GM04503 (cell line): Measurements from ENCODE around the gene HS1BP3.

Experiments
- DNase-seq: peaks from one replicate; pipeline ENCODE4 v3.0.0-alpha.2; 2012; ENCODE audit warnings: low read depth

Gene HS1BP3

GRCh38 chr2:20599001-20599600, 51.8 kb downstream of the HS1BP3 start:
- no peak for DNase-seq

GRCh38 chr2:20597860-20598183, 53.1 kb downstream of the HS1BP3 start:
- no peak for DNase-seq

DNA sequence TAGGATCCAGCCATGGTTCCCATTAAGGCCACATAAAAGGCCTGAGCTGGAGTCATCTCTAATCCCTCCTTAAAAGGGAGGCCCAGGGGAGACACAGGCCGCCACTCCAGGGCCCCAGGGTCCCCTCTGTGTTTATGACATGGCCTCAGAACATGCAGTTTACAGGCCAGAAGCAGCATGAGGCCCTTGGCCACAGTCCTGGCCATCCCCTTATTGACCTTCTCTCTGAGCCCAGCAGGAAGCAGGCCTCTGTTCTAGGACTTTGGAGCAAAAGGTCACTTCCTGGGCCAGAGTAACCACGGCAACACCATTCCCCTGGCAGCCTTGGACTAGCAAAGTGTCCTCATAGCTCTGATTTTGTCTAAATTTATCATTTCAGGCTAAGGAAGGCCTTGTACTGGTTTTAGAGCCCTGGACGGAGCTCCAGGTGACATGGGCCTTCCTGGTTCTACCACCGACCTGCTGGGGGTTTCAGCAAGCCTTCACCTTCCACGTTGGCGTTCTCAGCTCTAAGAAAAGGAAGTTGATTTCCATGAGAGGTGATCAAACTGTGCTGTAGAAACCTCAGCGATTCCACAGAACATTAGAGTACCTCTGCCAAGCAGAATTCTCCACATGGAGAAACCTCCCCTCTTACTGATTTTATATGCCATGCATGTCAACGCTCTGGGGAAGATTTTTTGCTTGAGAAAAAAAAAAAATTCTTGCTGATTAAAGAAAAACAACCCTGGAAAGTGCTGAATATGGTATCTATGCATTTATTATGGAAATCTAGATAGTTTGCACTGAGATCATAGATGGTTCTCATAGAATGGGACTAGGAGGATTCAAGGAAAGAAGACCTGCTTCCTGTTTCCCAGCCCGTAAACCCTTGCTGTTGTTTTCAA, 53.7 kb downstream of the HS1BP3 start:
- DNase-seq = no peak

DNA sequence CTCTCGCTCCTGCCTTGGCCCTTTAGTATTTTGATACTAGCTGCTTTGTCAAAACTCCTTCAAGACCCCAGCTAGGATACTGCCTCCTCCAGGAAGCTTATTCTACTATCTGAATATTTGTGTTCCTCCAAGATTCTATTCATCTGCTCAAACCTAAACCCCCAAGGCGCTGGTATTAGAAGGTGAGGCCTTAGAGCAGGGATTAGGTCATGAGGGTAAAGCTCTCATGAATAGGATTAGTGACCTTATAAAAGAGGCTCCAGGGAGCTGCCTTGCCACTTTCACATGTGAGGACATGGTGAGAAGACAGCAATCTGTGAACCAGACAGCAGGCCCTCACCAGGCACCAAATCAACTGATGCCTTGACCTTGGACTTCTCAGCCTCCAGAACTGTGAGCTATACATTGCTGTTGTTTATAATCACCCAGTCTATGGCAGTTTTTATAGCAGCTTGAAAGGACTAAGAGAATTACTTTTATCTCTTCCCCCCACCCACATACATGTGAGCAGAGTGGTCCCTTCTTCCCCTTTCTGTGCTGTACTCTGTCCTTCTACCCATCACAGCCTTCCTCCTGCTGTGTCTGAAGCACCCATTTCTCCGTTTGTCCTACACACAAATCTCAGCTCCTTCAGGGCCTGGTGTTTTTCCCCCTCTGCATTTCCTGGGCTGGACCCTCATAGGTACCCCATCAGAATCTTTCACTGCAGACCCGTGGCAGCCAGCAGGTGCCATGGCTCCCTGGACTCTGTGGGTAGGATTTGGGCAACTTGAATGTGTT, 54.5 kb downstream of the HS1BP3 start:
- no peak for DNase-seq

DNA sequence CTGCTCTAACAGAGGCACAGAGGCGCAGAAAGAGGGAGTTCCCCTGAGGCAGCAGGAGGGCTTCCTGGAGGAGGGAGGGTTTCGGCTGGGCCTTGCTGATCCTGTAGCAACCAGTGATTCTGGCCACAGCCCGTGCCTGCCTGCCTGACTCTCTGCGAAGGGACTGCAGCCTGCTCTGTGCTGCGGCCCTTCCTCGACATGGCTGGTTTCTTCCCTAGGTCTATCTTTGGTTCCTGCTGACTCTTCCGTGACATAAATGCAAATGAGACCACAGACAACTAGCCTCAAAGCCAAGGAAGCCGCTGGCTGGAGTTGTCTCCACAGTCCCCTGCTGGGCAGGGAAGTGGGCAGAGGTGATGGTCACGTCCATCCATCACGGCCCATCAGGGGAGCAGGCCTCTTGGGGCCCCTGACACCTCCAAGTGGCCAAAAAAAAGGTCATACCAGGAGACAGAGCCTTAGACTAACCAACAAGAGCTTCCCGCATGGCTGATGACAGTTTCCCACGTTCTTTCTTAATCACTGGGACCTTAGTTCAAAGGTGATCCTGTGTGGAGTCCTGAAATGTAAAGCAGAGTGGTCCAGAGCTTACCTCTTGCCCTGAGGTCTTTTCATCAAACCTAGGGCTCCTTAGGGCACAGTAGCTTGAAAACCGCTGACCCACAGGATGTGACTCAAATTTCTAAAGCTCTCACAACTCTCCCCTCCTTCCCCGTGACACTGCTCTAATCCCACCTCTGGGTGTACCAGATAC, 55.3 kb downstream of the HS1BP3 start:
- no peak for DNase-seq

DNA sequence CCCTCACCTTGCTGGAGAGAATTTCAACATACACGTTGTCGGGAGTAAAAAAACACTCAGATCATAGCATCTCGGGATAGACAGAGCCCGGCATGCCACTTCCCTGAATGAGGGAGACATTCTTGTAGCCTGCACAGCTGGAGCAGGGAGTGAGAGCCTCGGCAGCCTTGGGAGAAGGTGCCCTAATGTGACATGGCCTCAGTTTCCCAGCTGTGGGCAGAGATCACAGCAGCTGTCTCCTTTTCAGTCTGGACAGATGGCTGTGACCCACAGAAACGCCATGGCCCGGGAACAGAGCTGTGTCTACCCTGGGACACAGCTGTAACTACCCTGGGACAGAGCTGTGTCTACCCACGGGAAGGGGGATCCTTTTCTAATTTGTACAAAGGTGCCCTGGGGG, 55.9 kb downstream of the HS1BP3 start:
- DNase-seq = no peak

DNA sequence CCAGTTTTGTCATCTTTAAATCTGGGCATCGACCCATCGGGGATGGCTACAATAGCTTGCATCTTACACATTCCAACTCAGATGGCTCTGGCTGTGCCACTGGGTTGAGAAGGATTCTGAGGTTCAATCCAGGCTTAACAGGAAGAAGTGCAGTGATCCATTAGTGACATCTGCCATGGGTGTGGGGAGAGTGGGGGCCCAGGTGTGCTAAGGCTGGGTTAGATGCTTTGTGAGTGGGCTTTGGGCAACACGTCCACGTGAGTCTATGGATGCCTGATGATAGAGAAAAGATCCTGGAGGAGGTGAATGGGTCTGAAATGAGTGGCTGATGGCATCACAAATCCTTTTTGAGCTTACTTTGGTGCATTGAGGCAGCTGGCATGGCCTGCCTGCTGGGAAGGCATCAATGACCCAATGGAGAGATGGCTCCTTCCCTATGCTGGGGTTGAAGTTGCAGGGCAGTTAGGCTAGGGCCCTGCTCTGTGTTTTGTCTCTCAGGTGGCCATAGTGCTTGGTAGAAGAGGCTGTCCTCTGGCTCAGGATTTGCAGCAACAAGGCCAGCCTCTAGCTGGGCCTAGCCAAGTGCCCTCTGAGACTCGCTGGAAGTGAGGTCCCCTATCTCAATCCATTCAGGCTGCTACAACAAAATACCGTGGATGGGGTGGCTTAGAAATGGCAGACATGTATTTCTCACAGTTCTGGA, 56.7 kb downstream of the HS1BP3 start:
- no peak for DNase-seq

DNA sequence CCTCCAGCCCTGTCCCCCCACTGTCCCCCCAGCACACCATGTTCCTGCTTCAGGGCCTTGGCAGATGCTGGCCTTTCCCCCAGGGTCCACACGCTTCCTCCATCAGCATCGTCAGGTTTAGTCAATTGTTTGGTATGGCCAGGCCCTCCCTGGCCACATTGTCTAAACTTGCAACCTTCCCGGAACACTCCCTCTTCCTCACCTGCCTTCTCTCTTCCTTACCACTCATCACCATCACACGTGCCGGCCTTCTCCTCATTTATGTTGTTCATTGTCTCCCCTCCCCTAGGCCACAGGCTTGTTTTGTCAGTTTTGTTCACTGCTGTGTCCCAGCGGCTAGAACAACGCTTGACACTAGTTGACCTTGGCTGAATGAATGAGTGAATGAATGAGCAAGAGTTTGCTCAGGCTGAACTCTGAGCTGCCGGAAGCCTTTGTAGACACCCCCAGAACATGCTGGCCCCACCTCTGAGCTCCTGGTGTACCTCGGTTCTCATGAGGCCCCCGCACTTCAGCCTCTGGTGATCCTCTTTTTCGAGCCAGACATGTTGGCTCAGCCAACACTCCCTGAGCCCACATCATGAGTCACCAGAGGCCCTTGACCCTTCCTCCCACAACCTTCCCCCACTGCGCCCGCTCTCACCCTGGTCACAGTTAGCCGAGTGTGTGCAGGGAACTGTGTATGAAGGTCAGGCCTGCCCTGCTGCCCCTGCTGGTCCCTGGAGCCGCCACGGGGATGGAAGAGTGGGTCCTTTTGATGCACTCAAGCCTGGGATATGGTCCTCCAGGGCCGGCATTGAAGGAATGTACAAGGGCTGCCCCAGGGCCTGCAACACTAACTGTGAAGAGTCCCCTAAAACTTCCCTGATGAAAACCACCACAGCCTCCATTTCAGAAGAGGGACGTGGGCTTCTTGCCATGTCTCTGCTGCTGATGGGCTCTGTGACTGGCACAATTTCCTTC, 57.5 kb downstream of the HS1BP3 start:
- no peak for DNase-seq

GRCh38 chr2:20592106-20593071, 58.5 kb downstream of the HS1BP3 start:
- DNase-seq = no peak

GRCh38 chr2:20590704-20591515, 60.0 kb downstream of the HS1BP3 start:
- no peak for DNase-seq

GRCh38 chr2:20589975-20590703, 60.8 kb downstream of the HS1BP3 start:
- no peak for DNase-seq

DNA sequence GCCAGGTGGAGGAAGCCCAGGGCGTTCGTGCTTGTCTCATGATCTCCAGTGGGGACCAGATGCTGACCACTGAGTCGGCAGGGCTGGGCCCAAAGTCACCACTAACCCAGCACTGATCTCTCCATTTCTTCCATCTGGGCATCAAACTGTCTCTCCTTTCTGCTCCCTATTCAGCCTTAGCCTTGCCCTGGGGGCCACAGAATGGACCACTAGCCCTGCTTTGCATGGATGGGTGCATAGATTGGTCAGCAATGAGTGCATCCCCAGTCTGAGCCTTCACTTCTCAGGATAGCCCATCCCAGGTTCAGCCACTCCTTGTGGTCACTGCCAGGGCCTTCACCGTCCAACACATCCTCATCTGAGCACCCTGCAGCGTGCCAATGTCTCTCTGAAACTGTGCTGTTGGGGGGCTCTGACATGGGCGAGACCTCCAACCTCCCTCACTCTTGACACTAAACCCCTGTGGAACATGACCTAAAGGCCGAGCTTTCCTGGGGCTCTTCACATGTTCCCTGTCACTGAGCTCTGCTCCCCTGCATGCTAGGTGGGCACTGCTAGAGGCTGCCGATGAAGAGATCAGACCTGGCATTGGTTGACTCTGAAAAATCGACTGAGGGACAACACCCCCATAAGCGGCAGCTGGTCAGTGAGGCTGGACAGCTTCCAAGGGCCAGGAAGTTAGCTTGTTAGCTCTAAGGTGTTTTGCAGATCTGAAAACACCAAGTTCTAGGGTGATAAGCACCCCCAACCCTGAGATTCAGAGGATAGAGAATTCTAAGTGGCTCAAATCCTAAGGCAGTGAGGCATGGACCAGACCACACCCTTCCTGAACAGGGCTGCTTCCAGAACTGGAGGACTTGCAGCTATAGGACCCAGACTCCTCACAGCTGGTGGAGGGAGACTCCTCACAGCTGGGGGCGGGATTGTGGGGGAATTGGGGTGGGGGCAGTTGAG, 61.7 kb downstream of the HS1BP3 start:
- DNase-seq = no peak

GRCh38 chr2:20585710-20586594, 64.9 kb downstream of the HS1BP3 start:
- no peak for DNase-seq

- DNase-seq = no peak
These were observed 65.6 kb downstream of the HS1BP3 start for GRCh38 chr2:20585359-20585709.
